HepG2 (cell line): ENCODE measurements around the gene MFAP4. TPM values are rescaled to one million over a fixed set of nuclear protein-coding genes. Genes with fewer than 3 reads are reported as not detected.

Experiments
- ATAC-seq: fragments of 200-7000 bp; cut with Tn5 transposase; 3 replicates; pipeline ENCODE4 v1.9.1; 2020; ENCODE audit warnings: mild to moderate bottlenecking, moderate library complexity
- BruUV-seq: library from RNA; stranded (reverse); fragments of 400-500 nt; replicated peaks from 2 replicates; lab custom pipeline; 2021; lab: Mats Ljungman, UMichigan
- CTCF ChIA-PET: fragments of 300-600 bp; formaldehyde crosslinking; extraction: SDS; loops from one replicate; lab custom pipeline; 2021; ENCODE audit warnings: low total read pairs, inconsistent platforms, low intra/inter-chr PET ratio; lab: Yijun Ruan, JAX
- POLR2A ChIA-PET: fragments of 350-600 bp; sonication (Branson Sonifier 250); formaldehyde crosslinking; loops from one replicate; lab custom pipeline; 2020; ENCODE audit warnings: antibody characterized with exemption, inconsistent platforms; lab: Yijun Ruan, JAX
- DNase-seq: peaks from one replicate; pipeline ENCODE4 v3.0.0-alpha.2; 2015; ENCODE audit warnings: low spot score
- FAIRE-seq: peaks from 3 replicates; lab custom pipeline; 2011; peaks lifted over from hg19 to GRCh38; lab: Jason Lieb, UNC
- H2AFZ ChIP-seq: one replicate; pipeline ENCODE4 v1.6.1; 2011; ENCODE audit warnings: low read length, inconsistent platforms
- H3K27ac ChIP-seq: fragments of 300-600 bp; 3 replicates; pipeline ENCODE4 v1.8.0; 2011; ENCODE audit warnings: mixed run types, mild to moderate bottlenecking, mixed read lengths, low read length, inconsistent platforms; ENCODE audit not compliant: insufficient read depth; ENCODE audit errors: extremely low read length
- H3K27me3 ChIP-seq, 2 experiments: fragments of 200-600 bp in 1 of 2; 2 replicates in 1 of 2; 3 replicates in 1 of 2; pipeline versions ENCODE4 v1.6.0 to v1.8.0; 2011; ENCODE audit warnings: low read length in 2 of 2, mild to moderate bottlenecking in 2 of 2, moderate library complexity in 2 of 2, inconsistent platforms in 1 of 2; ENCODE audit not compliant: insufficient read depth in 2 of 2, control insufficient read depth in 1 of 2
- H3K36me3 ChIP-seq, 2 experiments: fragments of 200-600 bp in 1 of 2; replicated peaks in 1 of 2; 2 replicates in 1 of 2; 3 replicates in 1 of 2; pipeline versions ENCODE4 v1.5.1 to v1.8.0; 2011; ENCODE audit warnings: low read length in 2 of 2, inconsistent platforms in 1 of 2; ENCODE audit not compliant: insufficient read depth in 2 of 2, control insufficient read depth in 1 of 2
- H3K4me1 ChIP-seq: 2 replicates; pipeline ENCODE4 v1.5.1; 2012; ENCODE audit warnings: low read length, inconsistent platforms; ENCODE audit not compliant: insufficient read depth
- H3K4me2 ChIP-seq: 2 replicates; pipeline ENCODE4 v1.6.0; 2011; ENCODE audit warnings: low read depth, low read length, inconsistent platforms
- H3K4me3 ChIP-seq, 3 experiments: fragments of 200-600 bp in 1 of 3; sonication (generic), shearing (Covaris generic) in 1 of 3; replicated peaks in 1 of 3; 2 replicates each; pipeline ENCODE4 v1.5.1; 2011 to 2016; ENCODE audit warnings: low read length in 3 of 3, inconsistent platforms in 2 of 3, low read depth in 2 of 3, mild to moderate bottlenecking in 2 of 3, control low read depth in 1 of 3, mixed read lengths in 1 of 3; ENCODE audit not compliant: insufficient read depth in 1 of 3
- H3K79me2 ChIP-seq: one replicate; pipeline ENCODE4 v1.6.1; 2011; ENCODE audit warnings: low read length, inconsistent platforms; ENCODE audit not compliant: insufficient read depth
- H3K9ac ChIP-seq: 2 replicates; pipeline ENCODE4 v1.6.0; 2011; ENCODE audit warnings: mild to moderate bottlenecking, low read depth, low read length, inconsistent platforms; ENCODE audit not compliant: insufficient read depth
- H3K9me3 ChIP-seq: 2 replicates; pipeline ENCODE4 v1.5.1; 2012; ENCODE audit warnings: mild to moderate bottlenecking, low read length
- H4K20me1 ChIP-seq: 2 replicates; pipeline ENCODE4 v1.6.0; 2011; ENCODE audit warnings: inconsistent platforms, mild to moderate bottlenecking, low read length, moderate library complexity; ENCODE audit not compliant: insufficient read depth
- ATF5 ChIP-seq: sonication (generic); formaldehyde crosslinking; IDR thresholded peaks from 2 replicates; pipeline ENCODE4 v1.4.0; 2020; ENCODE audit warnings: mild to moderate bottlenecking, low read depth, missing genetic modification reagents
- BORCS8-MEF2B ChIP-seq: sonication (generic); formaldehyde crosslinking; IDR thresholded peaks from 2 replicates; pipeline ENCODE4 v1.8.0; 2022; ENCODE audit warnings: mild to moderate bottlenecking, missing genetic modification reagents
- DR1 ChIP-seq: sonication (generic); formaldehyde crosslinking; IDR thresholded peaks from 2 replicates; pipeline ENCODE4 v1.8.0; 2021; ENCODE audit warnings: mild to moderate bottlenecking, missing genetic modification reagents, inconsistent platforms
- FOXA3 ChIP-seq: IDR thresholded peaks from 2 replicates; pipeline ENCODE4 v1.6.1; 2016; ENCODE audit warnings: missing genetic modification reagents, missing compliant biosample characterization
- FOXO1 ChIP-seq: sonication (generic); formaldehyde crosslinking; IDR thresholded peaks from 2 replicates; pipeline ENCODE4 v1.4.0; 2020; ENCODE audit warnings: missing genetic modification reagents
- MAZ ChIP-seq, 2 experiments: sonication (generic) in 1 of 2; formaldehyde crosslinking in 1 of 2; IDR thresholded peaks; 2 replicates each; pipeline versions ENCODE4 v1.5.0 to v1.6.1; 2012 to 2020; ENCODE audit warnings: low read depth in 2 of 2, mild to moderate bottlenecking in 2 of 2, borderline replicate concordance in 1 of 2, improper control_type of control experiment in 1 of 2, low read length in 1 of 2, missing genetic modification reagents in 1 of 2, moderate library complexity in 1 of 2
- NR2C2 ChIP-seq: sonication (generic); formaldehyde crosslinking; IDR thresholded peaks from 2 replicates; pipeline ENCODE4 v1.4.0; 2020; ENCODE audit warnings: missing genetic modification reagents, mild to moderate bottlenecking, moderate library complexity, borderline replicate concordance
- NR2F1 ChIP-seq, 2 experiments: fragments of 450-650 bp in 1 of 2; formaldehyde crosslinking in 1 of 2; IDR thresholded peaks; 2 replicates each; pipeline versions ENCODE4 v1.5.0 to v1.6.1; 2016 to 2020; ENCODE audit warnings: mild to moderate bottlenecking in 1 of 2, missing compliant biosample characterization in 1 of 2, missing genetic modification reagents in 1 of 2, moderate library complexity in 1 of 2
- PAF1 ChIP-seq: IDR thresholded peaks from 2 replicates; pipeline ENCODE4 v1.6.1; 2016; ENCODE audit warnings: missing genetic modification reagents, missing compliant biosample characterization
- SIN3B ChIP-seq: fragments of 150-350 bp; IDR thresholded peaks from 2 replicates; pipeline ENCODE4 v1.6.1; 2014; ENCODE audit warnings: low read length
- ZBTB4 ChIP-seq: sonication (generic); formaldehyde crosslinking; IDR thresholded peaks from 2 replicates; pipeline ENCODE4 v1.4.0; 2020; ENCODE audit warnings: missing genetic modification reagents, mild to moderate bottlenecking, borderline replicate concordance
- ZFY ChIP-seq: sonication (generic); formaldehyde crosslinking; IDR thresholded peaks from 2 replicates; pipeline ENCODE4 v1.4.0; 2020; ENCODE audit warnings: missing genetic modification reagents
- ZNF704 ChIP-seq: sonication (generic); formaldehyde crosslinking; IDR thresholded peaks from 2 replicates; pipeline ENCODE4 v1.8.1; 2023; ENCODE audit warnings: mild to moderate bottlenecking, inconsistent platforms, moderate library complexity, missing genetic modification reagents, borderline replicate concordance
- ZXDC ChIP-seq: sonication (generic); formaldehyde crosslinking; IDR thresholded peaks from 2 replicates; pipeline ENCODE4 v1.5.0; 2020; ENCODE audit warnings: mild to moderate bottlenecking, missing genetic modification reagents
- WGBS: methylation state at CpG from one replicate; pipeline ENCODE4 v1.1.6; 2017; ENCODE audit warnings: low lambda C conversion rate; 5-methylcytosine and 5-hydroxymethylcytosine counted together
- in situ Hi-C: cut with HindIII; loops from 2 replicates; pipeline ENCODE4 v1.10.0; 2017; ENCODE audit warnings: low pct_unique_long_range_greater_than_20kb; ENCODE audit not compliant: extremely low pct_ligation_motif_present
- intact Hi-C: fragments of 100-400 bp; cut with micrococcal nuclease; formaldehyde crosslinking; loops from one replicate; pipeline ENCODE4 v1.10.0; 2022; ENCODE audit not compliant: unreplicated experiment
- polyA plus RNA-seq, 8 experiments: library from polyadenylated mRNA; depleted of rRNA in 3 of 8; stranded (reverse) in 7 of 8; unstranded in 1 of 8; fragments of >200 nt; fragmentation: Illumina TruSeq in 4 of 8; extraction: Trizol in 4 of 8; gene quantifications; 2 replicates each; pipeline versions ENCODE4 v1.2.1 to v1.2.3, GENCODE V29; 2011 to 2016; ENCODE audit warnings: low read depth in 4 of 8, missing spikeins in 1 of 8, mixed read lengths in 1 of 8; ENCODE audit not compliant: insufficient read depth in 1 of 8
- total RNA-seq, 5 experiments: library from RNA; depleted of rRNA; stranded (reverse); fragments of >200 nt; fragmentation: Illumina TruSeq; extraction: Trizol; gene quantifications; 2 replicates each; pipeline ENCODE4 v1.2.3, GENCODE V29; 2016; ENCODE audit warnings: low read depth in 1 of 5

The MFAP4 gene
- total and polyA plus RNA-seq, 2 of the 13 experiments (the other 11 are each of a cell fraction or from before 2014, with no cell fraction given), result 0.08 TPM; not detected in 1

- POLR2A ChIA-PET, result interaction anchor here (0.7 to 3.4 kb wide), 3 partner anchors 8 to 19 kb away, joined by 3 to 26 read pairs (median 4); no protein-coding TSS in a partner anchor
- H3K4me1 ChIP-seq, result peaks cover 45% of the 10 kb centered on the region
- no peaks in the 10 kb centered on the region for H3K9me3 ChIP-seq
- 55% methylated on average over 10 of the region's 13 CpGs for WGBS
- peak overlapping the region; percentile 54 for H3K9ac ChIP-seq
- ATAC-seq (peak; percentile 21), DNase-seq (peak; percentile 62), FAIRE-seq (peak; percentile 74)
- H4K20me1 ChIP-seq, result no peaks in the 10 kb centered on the region
- CTCF ChIA-PET, result no interaction called here
- H3K36me3 ChIP-seq, result no peaks in the 10 kb centered on the region; a peak in 2 of 5 replicates
- peak overlapping the region; percentile 73 for H3K27ac ChIP-seq
- in situ Hi-C loops (no loop called here), intact Hi-C loops (no loop called here)
- no peak overlapping the region for H2AFZ ChIP-seq
- H3K4me3 ChIP-seq, result peak overlapping the region in 1 of 3 experiments; percentile 17; a peak in 1 of 6 replicates
- H3K4me2 ChIP-seq, result peak overlapping the region; percentile 36
- H3K27me3 ChIP-seq, result no peaks in the 10 kb centered on the region
- no peaks in the 10 kb centered on the region for H3K79me2 ChIP-seq
- no TSS peak for BruUV-seq
- TF ChIP-seq PAF1 (no peak), ZNF704 (no peak), NR2F1 (CRISPR knock-in tag; IDR thresholded peaks at IDR 0.05) (peak; percentile 26 to 56; a peak in 2 of 4 replicates), MAZ (IDR thresholded peaks at IDR 0.05; ENCODE audit: borderline replicate concordance, low read depth, low read length) (no peak), MAZ (CRISPR knock-in tag; IDR thresholded peaks at IDR 0.05; ENCODE audit: low read depth) (no peak), DR1 (CRISPR knock-in tag) (no peak), FOXA3 (0 out of 2 replicates have a peak, but pooled peaks have one; percentile 23), SIN3B (no peak), ZXDC (CRISPR knock-in tag) (no peak), BORCS8-MEF2B (CRISPR knock-in tag) (no peak), ZFY (CRISPR knock-in tag) (peak; percentile 49), FOXO1 (CRISPR knock-in tag) (no peak), ZBTB4 (CRISPR knock-in tag) (no peak), ATF5 (CRISPR knock-in tag) (no peak), NR2C2 (CRISPR knock-in tag) (peak; percentile 63)
Measured at GRCh38 chr17:19345486-19346350, 41.3 kb downstream of the MFAP4 start.
